ENCODE measurements around the gene GALNTL6.

GALNTL6 gene

GRCh38 chr4:172142281-172142741 is 329.1 kb downstream of the GALNTL6 start:
- TF ChIP-seq CTCF (conservative IDR thresholded peaks at IDR 0.05; ENCODE audit: low read depth, low read length) = no peak
- DNase-seq (ENCODE audit: low read depth) = peak; percentile 31
- no peak overlapping the region for H3K4me3 ChIP-seq (ENCODE audit: low read length)

DNA sequence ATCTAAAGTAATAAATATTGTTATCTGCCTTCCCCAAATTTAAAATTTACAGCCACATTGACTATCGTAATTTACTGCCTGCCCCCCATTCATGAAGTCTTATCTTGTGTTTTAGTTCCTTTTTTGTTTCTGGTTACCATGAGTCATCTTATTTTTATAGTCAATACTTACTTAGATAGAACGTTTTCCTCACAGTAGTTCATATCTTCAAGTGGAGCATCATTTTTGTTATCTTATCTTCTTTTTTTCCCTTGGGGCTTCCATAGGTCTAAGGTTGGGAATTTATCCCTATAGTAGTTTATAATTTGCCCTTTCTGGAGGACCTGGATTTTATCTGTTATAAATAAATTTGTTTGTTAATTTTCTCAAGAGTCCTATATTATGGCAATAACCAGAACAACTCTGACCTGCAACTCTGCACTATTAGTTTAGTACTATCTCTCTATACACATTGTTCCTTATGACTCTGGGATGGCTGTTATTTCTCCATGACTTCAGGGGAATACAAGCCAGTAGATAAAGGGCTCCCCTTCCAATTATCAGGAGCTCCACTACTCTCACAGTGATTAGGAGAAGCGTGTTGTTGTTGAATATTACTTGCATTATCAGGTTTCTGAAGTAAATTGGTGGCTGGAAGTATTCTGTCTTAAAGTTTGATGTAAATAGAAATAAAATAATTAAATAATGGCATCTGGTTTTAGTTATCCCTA is 330.6 kb downstream of the GALNTL6 start:
- no peak for TF ChIP-seq CTCF (conservative IDR thresholded peaks at IDR 0.05; ENCODE audit: low read depth, low read length)
- H3K4me3 ChIP-seq (ENCODE audit: low read length) = no peak overlapping the region
- no peak for DNase-seq (ENCODE audit: low read depth)

DNA sequence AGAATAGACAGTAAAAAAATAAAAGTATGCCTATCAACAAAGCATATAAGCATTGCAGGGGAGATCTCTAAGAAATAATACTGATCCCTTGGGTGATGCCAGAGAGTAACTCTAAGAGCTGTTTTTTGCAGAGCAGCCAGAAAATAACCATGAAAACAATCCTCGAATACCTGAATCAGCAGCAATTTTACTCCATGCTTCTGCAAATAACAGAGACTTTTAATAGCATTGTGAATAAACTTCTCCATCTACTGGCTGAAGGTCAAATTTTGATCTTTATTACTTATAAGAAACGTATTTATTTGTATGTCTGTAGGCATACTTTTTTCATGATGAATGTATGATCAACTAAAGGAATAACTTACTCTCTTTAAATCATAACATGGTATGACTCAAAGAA is 334.5 kb downstream of the GALNTL6 start:
- peak; percentile 34 for DNase-seq (ENCODE audit: low read depth)
- no peak overlapping the region for H3K4me3 ChIP-seq (ENCODE audit: low read length)
- TF ChIP-seq CTCF (conservative IDR thresholded peaks at IDR 0.05; ENCODE audit: low read depth, low read length) = peak; percentile 20

- H3K4me3 ChIP-seq (ENCODE audit: low read length) = no peak overlapping the region
- no peak for TF ChIP-seq CTCF (conservative IDR thresholded peaks at IDR 0.05; ENCODE audit: low read depth, low read length)
- no peak for DNase-seq (ENCODE audit: low read depth)
Measured at GRCh38 chr4:172149329-172149728, 336.1 kb downstream of the GALNTL6 start.

- H3K4me3 ChIP-seq (ENCODE audit: low read length) = no peak overlapping the region
- TF ChIP-seq CTCF (conservative IDR thresholded peaks at IDR 0.05; ENCODE audit: low read depth, low read length) = no peak
- DNase-seq (ENCODE audit: low read depth) = no peak
Measured at GRCh38 chr4:172152284-172152683, 339.1 kb downstream of the GALNTL6 start.

DNA sequence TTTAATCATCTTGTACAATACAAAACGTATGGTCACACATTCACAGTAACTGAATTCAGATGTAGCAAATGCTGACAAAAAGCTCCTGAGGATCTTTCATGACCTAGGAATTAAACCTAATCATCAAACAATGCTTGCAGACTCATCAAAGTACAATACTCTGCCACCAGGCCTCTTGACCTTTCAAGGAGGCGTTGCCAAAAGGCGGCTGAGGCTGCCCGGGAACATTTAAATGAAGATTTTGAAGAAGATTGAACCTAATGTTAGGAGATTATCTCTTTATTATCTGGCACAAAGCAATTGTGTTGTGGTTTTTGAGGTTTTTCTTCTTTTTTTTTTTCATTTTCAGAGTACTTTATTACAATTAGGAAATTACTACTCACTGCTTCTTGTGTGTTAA is 340.5 kb downstream of the GALNTL6 start:
- DNase-seq (ENCODE audit: low read depth) = no peak
- H3K4me3 ChIP-seq (ENCODE audit: low read length) = no peak overlapping the region
- TF ChIP-seq CTCF (conservative IDR thresholded peaks at IDR 0.05; ENCODE audit: low read depth, low read length) = no peak

- no peak overlapping the region for H3K4me3 ChIP-seq (ENCODE audit: low read length)
- TF ChIP-seq CTCF (conservative IDR thresholded peaks at IDR 0.05; ENCODE audit: low read depth, low read length) = no peak
Measured at GRCh38 chr4:172155838-172156345, 342.7 kb downstream of the GALNTL6 start.

More at GRCh38 chr4:172155838-172156345, 342.7 kb downstream of the GALNTL6 start:
- DNase-seq (ENCODE audit: low read depth) = no peak
